Neural cell (in vitro differentiated cells): ENCODE results near the gene PBRM1. TPM values are rescaled to one million over a fixed set of nuclear protein-coding genes. Genes with fewer than 3 reads are reported as not detected.

Source experiments
- H2AFZ ChIP-seq: fragments of 200-600, 300-800 bp; sonication (generic), shearing (Covaris generic); 2 replicates; pipeline ENCODE4 v1.6.0; 2014; ENCODE audit warnings: low read depth, mild to moderate bottlenecking, antibody characterized with exemption, low read length, moderate library complexity
- H3F3A ChIP-seq: fragments of 200-600 bp; shearing (Covaris generic); 2 replicates; pipeline ENCODE4 v1.6.1; 2016; ENCODE audit warnings: mild to moderate bottlenecking, moderate library complexity, mixed read lengths, antibody characterized with exemption, low read length; ENCODE audit not compliant: insufficient read depth, poor library complexity, severe bottlenecking
- H3K27ac ChIP-seq: fragments of 200-600, 300-800 bp; sonication (generic), shearing (Covaris generic); 2 replicates; pipeline ENCODE4 v1.5.1; 2014; ENCODE audit warnings: mild to moderate bottlenecking, low read length, moderate library complexity
- H3K27me3 ChIP-seq: fragments of 300-800, 200-600 bp; sonication (generic), shearing (Covaris generic); 2 replicates; pipeline ENCODE4 v1.6.0; 2014; ENCODE audit warnings: mild to moderate bottlenecking, low read depth, low read length, moderate library complexity; ENCODE audit not compliant: insufficient read depth
- H3K36me3 ChIP-seq: fragments of 300-800, 200-600 bp; sonication (generic), shearing (Covaris generic); 2 replicates; pipeline ENCODE4 v1.5.1; 2014; ENCODE audit warnings: mild to moderate bottlenecking, antibody characterized with exemption, low read length, moderate library complexity; ENCODE audit not compliant: insufficient read depth
- H3K4me2 ChIP-seq: fragments of 300-800, 200-600 bp; sonication (generic), shearing (Covaris generic); 2 replicates; pipeline ENCODE4 v1.6.0; 2014; ENCODE audit warnings: mild to moderate bottlenecking, low read length
- H3K4me3 ChIP-seq: fragments of 300-800, 200-600 bp; sonication (generic), shearing (Covaris generic); 2 replicates; pipeline ENCODE4 v1.5.1; 2014; ENCODE audit warnings: mild to moderate bottlenecking, low read length, moderate library complexity
- H3K79me2 ChIP-seq: fragments of 200-600 bp; shearing (Covaris generic); replicated peaks from 2 replicates; pipeline ENCODE4 v1.6.0; 2014; ENCODE audit warnings: mild to moderate bottlenecking, low read length, moderate library complexity; ENCODE audit not compliant: insufficient read depth
- H3K9ac ChIP-seq: fragments of 300-800, 200-600 bp; sonication (generic), shearing (Covaris generic); 2 replicates; pipeline ENCODE4 v1.6.1; 2016; ENCODE audit warnings: mild to moderate bottlenecking, low read length, mixed read lengths
- H3K9me2 ChIP-seq: fragments of 200-600 bp; shearing (Covaris generic); 2 replicates; pipeline ENCODE4 v1.6.1; 2016; ENCODE audit warnings: mild to moderate bottlenecking, low read length, mixed read lengths; ENCODE audit not compliant: insufficient read depth
- H3K9me3 ChIP-seq: fragments of 200-600, 300-800 bp; sonication (generic), shearing (Covaris generic); 2 replicates; pipeline ENCODE4 v1.6.1; 2016; ENCODE audit warnings: mild to moderate bottlenecking, mixed run types, low read length, moderate library complexity, mixed read lengths
- H4K20me1 ChIP-seq: fragments of 200-600 bp; shearing (Covaris generic); 2 replicates; pipeline ENCODE4 v1.6.1; 2016; ENCODE audit warnings: mild to moderate bottlenecking, mixed run types; ENCODE audit not compliant: insufficient read depth
- EP300 ChIP-seq: fragments of 450-650 bp; conservative IDR thresholded peaks from 2 replicates; pipeline ENCODE4 v1.6.1; 2014; ENCODE audit warnings: antibody characterized with exemption, mild to moderate bottlenecking, moderate library complexity; ENCODE audit not compliant: poor library complexity, severe bottlenecking
- EZH2 ChIP-seq: fragments of 200-600, 300-800 bp; shearing (Covaris generic), sonication (generic); IDR thresholded peaks from 2 replicates; pipeline ENCODE4 v1.6.1; 2014; ENCODE audit warnings: antibody characterized with exemption, low read length, borderline replicate concordance, mild to moderate bottlenecking; ENCODE audit not compliant: insufficient read depth, poor library complexity, severe bottlenecking
- MXI1 ChIP-seq: fragments of 450-650 bp; conservative IDR thresholded peaks from 2 replicates; pipeline ENCODE4 v1.6.1; 2014; ENCODE audit warnings: antibody characterized with exemption, mild to moderate bottlenecking; ENCODE audit not compliant: poor library complexity, severe bottlenecking
- POLR2AphosphoS5 ChIP-seq: IDR thresholded peaks from 2 replicates; pipeline ENCODE4 v1.6.1; 2012
- RAD21 ChIP-seq: fragments of 450-650 bp; conservative IDR thresholded peaks from 2 replicates; pipeline ENCODE4 v1.6.1; 2014; ENCODE audit warnings: antibody characterized with exemption, mild to moderate bottlenecking, moderate library complexity
- SMC3 ChIP-seq: fragments of 450-650 bp; conservative IDR thresholded peaks from 2 replicates; pipeline ENCODE4 v1.6.1; 2014; ENCODE audit warnings: antibody characterized with exemption, mild to moderate bottlenecking, moderate library complexity; ENCODE audit not compliant: poor library complexity
- TAF1 ChIP-seq: IDR thresholded peaks from 2 replicates; pipeline ENCODE4 v1.6.1; 2012; ENCODE audit warnings: low read depth
- polyA plus RNA-seq: library from polyadenylated mRNA; depleted of rRNA; stranded (reverse); fragments of >200 nt; gene quantifications from 2 replicates; pipeline ENCODE4 v1.2.3, GENCODE V29; 2014
- TF ChIP-seq, protein P1 (sequence below): IDR thresholded peaks from 2 replicates; pipeline ENCODE4 v1.6.1; 2012; ENCODE audit warnings: borderline replicate concordance
- TF ChIP-seq, protein P2 (sequence below): fragments of 450-650 bp; IDR thresholded peaks from 2 replicates; pipeline ENCODE4 v1.5.1; 2014; ENCODE audit warnings: antibody characterized with exemption, mild to moderate bottlenecking, moderate library complexity; ENCODE audit not compliant: poor library complexity, severe bottlenecking

Gene PBRM1
- polyA plus RNA-seq, 1 donor from 2014 or later = 66.6 TPM

DNA sequence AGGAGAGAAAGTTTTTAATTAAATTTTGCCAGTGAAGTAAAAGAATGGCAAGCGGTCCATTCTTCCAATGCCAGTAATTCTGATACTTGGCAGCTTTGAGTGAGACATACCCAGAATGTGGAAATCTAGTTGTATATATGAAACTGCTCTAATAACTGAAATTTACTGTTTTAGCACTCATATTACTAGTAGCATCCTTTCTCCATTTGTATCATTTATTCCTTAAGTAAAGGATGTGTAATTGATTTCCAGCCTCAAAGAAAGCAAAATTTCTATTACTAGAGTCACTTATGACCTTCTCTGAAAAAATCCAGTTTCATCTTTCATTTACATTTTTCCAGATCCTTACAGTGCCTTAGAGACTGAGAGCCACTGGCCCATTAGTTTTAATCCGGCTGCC, 65.1 kb downstream of the PBRM1 start:
- H3K79me2 ChIP-seq = no peaks in the 10 kb centered on the region
- H3K9me3 ChIP-seq = no peaks in the 10 kb centered on the region
- no peak overlapping the region for H3K4me2 ChIP-seq
- no peak overlapping the region for H3K9ac ChIP-seq
- H3K36me3 ChIP-seq = peaks cover 7% of the 10 kb centered on the region
- TF ChIP-seq SMC3 = no peak
- no peak for TF ChIP-seq POLR2AphosphoS5
- TF ChIP-seq MXI1 = no peak
- no peak for TF ChIP-seq EZH2
- no peak for TF ChIP-seq TAF1
- TF ChIP-seq RAD21 = no peak
- TF ChIP-seq, protein P1, sequence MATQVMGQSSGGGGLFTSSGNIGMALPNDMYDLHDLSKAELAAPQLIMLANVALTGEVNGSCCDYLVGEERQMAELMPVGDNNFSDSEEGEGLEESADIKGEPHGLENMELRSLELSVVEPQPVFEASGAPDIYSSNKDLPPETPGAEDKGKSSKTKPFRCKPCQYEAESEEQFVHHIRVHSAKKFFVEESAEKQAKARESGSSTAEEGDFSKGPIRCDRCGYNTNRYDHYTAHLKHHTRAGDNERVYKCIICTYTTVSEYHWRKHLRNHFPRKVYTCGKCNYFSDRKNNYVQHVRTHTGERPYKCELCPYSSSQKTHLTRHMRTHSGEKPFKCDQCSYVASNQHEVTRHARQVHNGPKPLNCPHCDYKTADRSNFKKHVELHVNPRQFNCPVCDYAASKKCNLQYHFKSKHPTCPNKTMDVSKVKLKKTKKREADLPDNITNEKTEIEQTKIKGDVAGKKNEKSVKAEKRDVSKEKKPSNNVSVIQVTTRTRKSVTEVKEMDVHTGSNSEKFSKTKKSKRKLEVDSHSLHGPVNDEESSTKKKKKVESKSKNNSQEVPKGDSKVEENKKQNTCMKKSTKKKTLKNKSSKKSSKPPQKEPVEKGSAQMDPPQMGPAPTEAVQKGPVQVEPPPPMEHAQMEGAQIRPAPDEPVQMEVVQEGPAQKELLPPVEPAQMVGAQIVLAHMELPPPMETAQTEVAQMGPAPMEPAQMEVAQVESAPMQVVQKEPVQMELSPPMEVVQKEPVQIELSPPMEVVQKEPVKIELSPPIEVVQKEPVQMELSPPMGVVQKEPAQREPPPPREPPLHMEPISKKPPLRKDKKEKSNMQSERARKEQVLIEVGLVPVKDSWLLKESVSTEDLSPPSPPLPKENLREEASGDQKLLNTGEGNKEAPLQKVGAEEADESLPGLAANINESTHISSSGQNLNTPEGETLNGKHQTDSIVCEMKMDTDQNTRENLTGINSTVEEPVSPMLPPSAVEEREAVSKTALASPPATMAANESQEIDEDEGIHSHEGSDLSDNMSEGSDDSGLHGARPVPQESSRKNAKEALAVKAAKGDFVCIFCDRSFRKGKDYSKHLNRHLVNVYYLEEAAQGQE = no peak
- TF ChIP-seq, protein P2, sequence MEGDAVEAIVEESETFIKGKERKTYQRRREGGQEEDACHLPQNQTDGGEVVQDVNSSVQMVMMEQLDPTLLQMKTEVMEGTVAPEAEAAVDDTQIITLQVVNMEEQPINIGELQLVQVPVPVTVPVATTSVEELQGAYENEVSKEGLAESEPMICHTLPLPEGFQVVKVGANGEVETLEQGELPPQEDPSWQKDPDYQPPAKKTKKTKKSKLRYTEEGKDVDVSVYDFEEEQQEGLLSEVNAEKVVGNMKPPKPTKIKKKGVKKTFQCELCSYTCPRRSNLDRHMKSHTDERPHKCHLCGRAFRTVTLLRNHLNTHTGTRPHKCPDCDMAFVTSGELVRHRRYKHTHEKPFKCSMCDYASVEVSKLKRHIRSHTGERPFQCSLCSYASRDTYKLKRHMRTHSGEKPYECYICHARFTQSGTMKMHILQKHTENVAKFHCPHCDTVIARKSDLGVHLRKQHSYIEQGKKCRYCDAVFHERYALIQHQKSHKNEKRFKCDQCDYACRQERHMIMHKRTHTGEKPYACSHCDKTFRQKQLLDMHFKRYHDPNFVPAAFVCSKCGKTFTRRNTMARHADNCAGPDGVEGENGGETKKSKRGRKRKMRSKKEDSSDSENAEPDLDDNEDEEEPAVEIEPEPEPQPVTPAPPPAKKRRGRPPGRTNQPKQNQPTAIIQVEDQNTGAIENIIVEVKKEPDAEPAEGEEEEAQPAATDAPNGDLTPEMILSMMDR = no peak
- TF ChIP-seq EP300 = no peak
- no peaks in the 10 kb centered on the region for H3F3A ChIP-seq
- H3K4me3 ChIP-seq = no peak overlapping the region
- H2AFZ ChIP-seq = no peak overlapping the region
- no peaks in the 10 kb centered on the region for H3K9me2 ChIP-seq
- no peaks in the 10 kb centered on the region for H4K20me1 ChIP-seq
- no peak overlapping the region for H3K27ac ChIP-seq
- H3K27me3 ChIP-seq = no peaks in the 10 kb centered on the region

DNA sequence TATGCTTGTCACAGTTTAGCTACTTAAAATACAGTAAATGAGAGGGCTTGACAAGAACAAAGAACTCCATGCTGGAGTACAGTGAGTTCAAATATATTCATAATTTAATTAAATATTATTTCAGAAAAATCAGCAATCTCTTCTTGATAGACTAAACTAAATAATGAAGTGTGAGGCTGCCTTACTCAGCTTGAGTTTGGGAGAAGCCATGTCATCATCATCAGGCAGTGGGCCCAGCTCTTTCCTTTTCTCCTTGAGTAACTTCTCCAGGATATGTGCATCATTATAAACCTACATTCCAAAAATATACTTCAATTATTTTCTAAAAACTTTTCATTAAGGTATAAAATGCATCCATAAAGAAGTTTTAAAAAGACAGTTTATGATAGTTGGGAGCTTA, 70.5 kb downstream of the PBRM1 start:
- H3K4me2 ChIP-seq = no peak overlapping the region
- H3K79me2 ChIP-seq = no peaks in the 10 kb centered on the region
- no peaks in the 10 kb centered on the region for H3F3A ChIP-seq
- no peaks in the 10 kb centered on the region for H3K27me3 ChIP-seq
- H3K4me3 ChIP-seq = no peak overlapping the region
- TF ChIP-seq MXI1 (no peak), SMC3 (no peak), TAF1 (no peak), POLR2AphosphoS5 (no peak)
- TF ChIP-seq, protein P1 = no peak
- no peak overlapping the region for H3K9ac ChIP-seq
- H3K9me2 ChIP-seq = no peaks in the 10 kb centered on the region
- H2AFZ ChIP-seq = no peak overlapping the region
- no peaks in the 10 kb centered on the region for H4K20me1 ChIP-seq
- H3K9me3 ChIP-seq = no peaks in the 10 kb centered on the region
- H3K27ac ChIP-seq = no peak overlapping the region
- H3K36me3 ChIP-seq = peaks cover 8% of the 10 kb centered on the region
